GM18861 (cell line): ENCODE measurements around the gene ESRRB.

Source experiments
- ATAC-seq: cut with Tn5 transposase; IDR thresholded peaks from one replicate; pipeline ENCODE4 v1.9.1; 2021; ENCODE audit not compliant: unreplicated experiment

ESRRB gene

GRCh38 chr14:76351941-76352340 lies 24.0 kb upstream of the ESRRB start:
- ATAC-seq: no peak

- no peak for ATAC-seq
Measured at GRCh38 chr14:76352639-76353281, 23.2 kb upstream of the ESRRB start.

- no peak for ATAC-seq
Measured at GRCh38 chr14:76354310-76354709, 21.6 kb upstream of the ESRRB start.

- ATAC-seq: no peak
Measured at GRCh38 chr14:76355771-76356170, 20.2 kb upstream of the ESRRB start.

- ATAC-seq: no peak
Measured at GRCh38 chr14:76371066-76371465, 4.9 kb upstream of the ESRRB start.

- ATAC-seq: no peak
Measured at GRCh38 chr14:76373456-76373855, 2.5 kb upstream of the ESRRB start.

- ATAC-seq: no peak
Measured at GRCh38 chr14:76375484-76375883, 453 bp upstream of the ESRRB start.

GRCh38 chr14:76376409-76376877 lies 506 bp downstream of the ESRRB start:
- no peak for ATAC-seq

GRCh38 chr14:76376878-76377734 lies 1.2 kb downstream of the ESRRB start:
- ATAC-seq: no peak

GRCh38 chr14:76377735-76378074 lies 1.8 kb downstream of the ESRRB start:
- ATAC-seq: no peak

- no peak for ATAC-seq
Measured at GRCh38 chr14:76380991-76381390, 5.1 kb downstream of the ESRRB start.

GRCh38 chr14:76381817-76382494 lies 6.0 kb downstream of the ESRRB start:
- ATAC-seq: no peak

GRCh38 chr14:76382495-76382832 lies 6.5 kb downstream of the ESRRB start:
- ATAC-seq: no peak

GRCh38 chr14:76385435-76385834 lies 9.5 kb downstream of the ESRRB start:
- ATAC-seq: no peak

- no peak for ATAC-seq
Measured at GRCh38 chr14:76386944-76387782, 11.2 kb downstream of the ESRRB start.

- no peak for ATAC-seq
Measured at GRCh38 chr14:76389841-76390240, 13.9 kb downstream of the ESRRB start.

- no peak for ATAC-seq
Measured at GRCh38 chr14:76390621-76391020, 14.7 kb downstream of the ESRRB start.

- ATAC-seq: no peak
Measured at GRCh38 chr14:76391981-76392690, 16.2 kb downstream of the ESRRB start.

- no peak for ATAC-seq
Measured at GRCh38 chr14:76394569-76394968, 18.6 kb downstream of the ESRRB start.

- ATAC-seq: no peak
Measured at GRCh38 chr14:76395161-76395560, 19.2 kb downstream of the ESRRB start.
